GM23338 (cell line): ENCODE results near the gene ERC2. TPM values are rescaled to one million over a fixed set of nuclear protein-coding genes. Genes with fewer than 3 reads are reported as not detected.

Experiments
- ATAC-seq: fragments of 200-7000 bp; cut with Tn5 transposase; 3 replicates; pipeline ENCODE4 v1.9.1; 2020
- DNase-seq: peaks from one replicate; pipeline ENCODE4 v3.0.0-alpha.2; 2015; ENCODE audit warnings: low spot score
- H2AFZ ChIP-seq: fragments of 200-600 bp; sonication (generic); 2 replicates; pipeline ENCODE4 v1.8.0; 2016; ENCODE audit warnings: antibody characterized with exemption, mild to moderate bottlenecking, moderate library complexity
- H3F3A ChIP-seq: fragments of 200-600 bp; sonication (generic); replicated peaks from 2 replicates; pipeline ENCODE4 v1.8.0; 2017; ENCODE audit warnings: antibody characterized with exemption, mixed run types, low read depth
- H3K27ac ChIP-seq: fragments of 200-600 bp; sonication (generic); 2 replicates; pipeline ENCODE4 v1.6.1; 2016; ENCODE audit warnings: low read depth
- H3K27me3 ChIP-seq: fragments of 200-600 bp; sonication (generic); 2 replicates; pipeline ENCODE4 v1.8.0; 2016; ENCODE audit warnings: mild to moderate bottlenecking, mixed run types, moderate library complexity; ENCODE audit not compliant: insufficient read depth
- H3K36me3 ChIP-seq: fragments of 200-600 bp; sonication (generic); 2 replicates; pipeline ENCODE4 v1.8.0; 2016; ENCODE audit warnings: mild to moderate bottlenecking; ENCODE audit not compliant: insufficient read depth
- H3K4me1 ChIP-seq: fragments of 200-600 bp; sonication (generic); 2 replicates; pipeline ENCODE4 v1.8.0; 2016; ENCODE audit warnings: mild to moderate bottlenecking, moderate library complexity; ENCODE audit not compliant: insufficient read depth
- H3K4me2 ChIP-seq: fragments of 200-600 bp; sonication (generic); 2 replicates; pipeline ENCODE4 v1.7.1; 2017; ENCODE audit warnings: mixed run types
- H3K4me3 ChIP-seq: fragments of 200-600 bp; sonication (generic); 2 replicates; pipeline ENCODE4 v1.6.1; 2016; ENCODE audit warnings: mixed run types
- H3K79me2 ChIP-seq: fragments of 200-600 bp; sonication (generic); replicated peaks from 2 replicates; pipeline ENCODE4 v1.8.0; 2017; ENCODE audit warnings: mild to moderate bottlenecking; ENCODE audit not compliant: insufficient read depth
- H3K9me2 ChIP-seq: fragments of 200-600 bp; sonication (generic); 2 replicates; pipeline ENCODE4 v1.8.0; 2017; ENCODE audit not compliant: insufficient read depth
- H4K20me1 ChIP-seq: fragments of 200-600 bp; sonication (generic); replicated peaks from 2 replicates; pipeline ENCODE4 v1.8.0; 2017; ENCODE audit warnings: mild to moderate bottlenecking; ENCODE audit not compliant: insufficient read depth
- H3K27ac Mint-ChIP-seq: 2 replicates; pipeline ENCODE4 v1.8.0; 2020; ENCODE audit warnings: inconsistent platforms, mild to moderate bottlenecking, moderate library complexity, mixed read lengths
- H3K27me3 Mint-ChIP-seq: 3 replicates; pipeline ENCODE4 v1.8.0; 2022; ENCODE audit warnings: low read depth, mild to moderate bottlenecking, moderate library complexity, mixed read lengths, inconsistent platforms; ENCODE audit not compliant: insufficient read depth, poor library complexity
- H3K36me3 Mint-ChIP-seq: 3 replicates; pipeline ENCODE4 v1.8.0; 2021; ENCODE audit warnings: low read depth, mild to moderate bottlenecking, inconsistent platforms, moderate library complexity, mixed read lengths
- H3K4me1 Mint-ChIP-seq: 3 replicates; pipeline ENCODE4 v1.8.0; 2020; ENCODE audit warnings: mild to moderate bottlenecking, inconsistent platforms, mixed read lengths
- H3K4me3 Mint-ChIP-seq: 3 replicates; pipeline ENCODE4 v1.8.0; 2021; ENCODE audit warnings: moderate library complexity, mild to moderate bottlenecking, inconsistent platforms, mixed read lengths
- H3K9me3 Mint-ChIP-seq: 3 replicates; pipeline ENCODE4 v1.8.0; 2020; ENCODE audit warnings: moderate library complexity, mild to moderate bottlenecking, inconsistent platforms, mixed read lengths
- CREB1 ChIP-seq: fragments of 250-450 bp; sonication (Bioruptor Pico); IDR thresholded peaks from 2 replicates; pipeline ENCODE4 v1.5.0; 2020; ENCODE audit warnings: low read depth, mild to moderate bottlenecking, moderate library complexity
- CTCF ChIP-seq, 2 experiments: fragments of 200-600 bp in 1 of 2; sonication (generic) in 1 of 2; conservative IDR thresholded peaks; 2 replicates each; pipeline versions ENCODE4 v1.5.1 to v1.6.1; 2016 to 2017; ENCODE audit warnings: antibody characterized with exemption in 2 of 2, low read depth in 2 of 2, mild to moderate bottlenecking in 2 of 2, moderate library complexity in 1 of 2
- ETS1 ChIP-seq: IDR thresholded peaks from 2 replicates; pipeline ENCODE4 v1.6.1; 2016; ENCODE audit warnings: antibody characterized with exemption
- EZH2 ChIP-seq: fragments of 200-600 bp; sonication (generic); IDR thresholded peaks from one replicate; pipeline ENCODE4 v1.8.0; 2017; ENCODE audit warnings: antibody characterized with exemption, mild to moderate bottlenecking, low read depth; ENCODE audit not compliant: unreplicated experiment
- EZH2phosphoT487 ChIP-seq: fragments of 200-600 bp; sonication (generic); IDR thresholded peaks from one replicate; pipeline ENCODE4 v1.8.1; 2018; ENCODE audit warnings: antibody characterized with exemption; ENCODE audit not compliant: unreplicated experiment
- JUNB ChIP-seq: IDR thresholded peaks from one replicate; pipeline ENCODE4 v1.6.1; 2016; ENCODE audit warnings: antibody characterized with exemption; ENCODE audit not compliant: unreplicated experiment
- NANOG ChIP-seq: IDR thresholded peaks from 2 replicates; pipeline ENCODE4 v1.6.1; 2016; ENCODE audit warnings: antibody characterized with exemption, borderline replicate concordance
- POLR2AphosphoS5 ChIP-seq: IDR thresholded peaks from 2 replicates; pipeline ENCODE4 v1.6.1; 2016; ENCODE audit warnings: antibody characterized with exemption, low read depth
- REST ChIP-seq: IDR thresholded peaks from one replicate; pipeline ENCODE4 v1.6.1; 2018; ENCODE audit warnings: antibody characterized with exemption; ENCODE audit not compliant: unreplicated experiment
- STAT1 ChIP-seq: IDR thresholded peaks from one replicate; pipeline ENCODE4 v1.6.1; 2016; ENCODE audit warnings: antibody characterized with exemption; ENCODE audit not compliant: unreplicated experiment
- ZNF114 ChIP-seq: fragments of 250-450 bp; sonication (Bioruptor Pico); IDR thresholded peaks from 2 replicates; pipeline ENCODE4 v1.5.0; 2020; ENCODE audit warnings: mild to moderate bottlenecking, moderate library complexity
- ZNF331 ChIP-seq: fragments of 250-450 bp; sonication (Bioruptor Pico); IDR thresholded peaks from 2 replicates; pipeline ENCODE4 v1.5.0; 2020; ENCODE audit warnings: low read depth, mild to moderate bottlenecking, moderate library complexity
- ZNF462 ChIP-seq: fragments of 250-450 bp; sonication (Bioruptor Pico); IDR thresholded peaks from 2 replicates; pipeline ENCODE4 v1.5.0; 2020; ENCODE audit warnings: mild to moderate bottlenecking, moderate library complexity
- polyA plus RNA-seq: library from polyadenylated mRNA; unstranded; fragments of >200 nt; fragmentation: Nextera tagmentation; extraction: Ambion mirVana; gene quantifications from 2 replicates; pipeline ENCODE4 v1.2.1, GENCODE V29; 2016
- total RNA-seq: library from RNA; depleted of rRNA; stranded (reverse); fragments of >200 nt; shearing (Covaris generic); gene quantifications from 2 replicates; pipeline ENCODE4 v1.2.3, GENCODE V29; 2014

ERC2 gene
- total and polyA plus RNA-seq, 2 experiments from 2014 or later, result 11.8 to 13.7 TPM

- no peak for ATAC-seq
- peaks cover under 1% of the 10 kb centered on the region; the same call in 2 of the 3 replicates for H3K4me1 Mint-ChIP-seq
Measured at GRCh38 chr3:56025326-56025725, 442.9 kb downstream of the ERC2 start.

More at GRCh38 chr3:56025326-56025725, 442.9 kb downstream of the ERC2 start:
- H2AFZ ChIP-seq, result no peak overlapping the region
- H3K4me3 ChIP-seq, result no peak overlapping the region
- H3K36me3 ChIP-seq, result no peaks in the 10 kb centered on the region
- H3K27ac Mint-ChIP-seq, result no peak overlapping the region
- no peak for DNase-seq
- no peaks in the 10 kb centered on the region for H3K27me3 ChIP-seq
- no peak overlapping the region for H3K4me3 Mint-ChIP-seq
- no peaks in the 10 kb centered on the region for H3K36me3 Mint-ChIP-seq
- TF ChIP-seq EZH2 (no peak), ETS1 (no peak), STAT1 (no peak), CREB1 (CRISPR knock-in tag) (no peak), CTCF (conservative IDR thresholded peaks at IDR 0.05; ENCODE audit: low read depth in 2 of 2) (no peak), JUNB (no peak), NANOG (no peak), EZH2phosphoT487 (no peak), ZNF114 (CRISPR knock-in tag) (no peak), REST (no peak), POLR2AphosphoS5 (no peak), ZNF331 (CRISPR knock-in tag) (no peak), ZNF462 (CRISPR knock-in tag) (no peak)
- no peaks in the 10 kb centered on the region for H3K4me1 ChIP-seq
- H3F3A ChIP-seq, result no peaks in the 10 kb centered on the region
- no peaks in the 10 kb centered on the region for H3K27me3 Mint-ChIP-seq
- no peak overlapping the region for H3K4me2 ChIP-seq
- 0 out of 2 replicates have a peak, but pooled peaks cover 7% of the 10 kb centered on the region for H3K9me2 ChIP-seq
- H4K20me1 ChIP-seq, result no peaks in the 10 kb centered on the region
- H3K27ac ChIP-seq, result no peak overlapping the region
- H3K9me3 Mint-ChIP-seq, result no peaks in the 10 kb centered on the region
- no peaks in the 10 kb centered on the region for H3K79me2 ChIP-seq
